NT2/D1 (cell line): ENCODE data around the gene NAT10.

Experiments
- SUZ12 ChIP-seq: IDR thresholded peaks from 2 replicates; pipeline ENCODE4 v1.6.1; 2011; ENCODE audit not compliant: insufficient read length, insufficient read depth; ENCODE audit errors: extremely low read depth
- YY1 ChIP-seq: IDR thresholded peaks from 2 replicates; pipeline ENCODE4 v1.6.1; 2011; ENCODE audit not compliant: insufficient read length, insufficient read depth

GRCh38 chr11:34104680-34105078 is 750 bp upstream of the NAT10 start:
- no peak for TF ChIP-seq SUZ12
- TF ChIP-seq YY1 = no peak
